Measurements from ENCODE around the gene CYB561D2.
A peak's percentile ranks its signal among the peaks of the same experiment; 100 is the strongest.

CYB561D2 gene

DNA sequence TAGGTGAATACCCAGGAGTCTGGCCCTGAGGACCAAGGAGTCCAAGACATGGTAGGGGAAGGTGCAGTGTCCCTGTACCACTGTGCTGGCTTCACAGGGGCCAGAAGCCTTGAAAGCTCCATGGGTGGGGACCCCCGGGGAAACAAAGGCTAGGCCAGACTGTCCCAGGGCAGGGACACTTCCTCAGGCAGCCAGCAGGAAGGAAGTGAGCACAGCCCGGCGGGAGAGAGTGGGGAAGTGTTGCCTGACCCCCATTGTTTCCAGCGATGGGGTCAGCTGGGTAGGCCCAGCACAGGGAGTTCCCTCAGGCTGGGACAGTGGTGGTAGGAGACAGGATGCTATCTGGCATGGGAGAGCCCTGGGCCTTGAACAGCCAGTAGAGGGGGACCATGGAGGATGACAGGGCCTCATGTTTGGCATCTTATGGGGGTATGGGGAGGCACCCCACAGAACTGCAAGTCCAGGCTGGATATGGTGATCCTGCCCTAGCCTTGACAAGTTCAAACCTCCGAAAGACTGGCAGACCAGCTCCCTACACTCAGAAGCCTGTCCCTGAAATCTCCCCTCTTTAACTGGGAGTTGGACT lies 27.0 kb upstream of the CYB561D2 start:
- no peak for DNase-seq (ENCODE audit: low read depth)

GRCh38 chr3:50324351-50325112 lies 26.1 kb upstream of the CYB561D2 start:
- peak; percentile 65 for DNase-seq (ENCODE audit: low read depth)

DNA sequence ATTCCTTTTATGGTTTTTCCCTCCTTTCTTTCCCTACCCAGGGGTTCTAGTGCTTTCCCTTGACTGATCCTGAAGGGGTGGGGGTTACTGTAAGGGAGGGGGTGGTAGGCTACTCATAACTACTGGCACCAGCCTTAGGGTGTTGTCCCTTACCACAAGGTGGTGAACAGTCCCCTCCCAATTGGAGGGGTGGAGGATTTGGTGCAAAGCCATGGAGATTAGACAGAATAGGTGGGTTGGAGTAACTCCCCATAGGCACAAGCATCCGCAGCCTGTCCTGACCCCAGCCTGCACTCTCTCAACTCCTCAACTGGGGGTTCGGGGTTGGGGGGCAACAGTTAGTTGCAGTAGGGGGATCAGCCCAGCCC lies 25.6 kb upstream of the CYB561D2 start:
- DNase-seq (ENCODE audit: low read depth), result no peak

GRCh38 chr3:50325497-50326181 lies 25.0 kb upstream of the CYB561D2 start:
- no peak for DNase-seq (ENCODE audit: low read depth)

GRCh38 chr3:50326182-50326541 lies 24.5 kb upstream of the CYB561D2 start:
- DNase-seq (ENCODE audit: low read depth), result no peak

GRCh38 chr3:50327129-50327528 lies 23.5 kb upstream of the CYB561D2 start:
- no peak for DNase-seq (ENCODE audit: low read depth)

DNA sequence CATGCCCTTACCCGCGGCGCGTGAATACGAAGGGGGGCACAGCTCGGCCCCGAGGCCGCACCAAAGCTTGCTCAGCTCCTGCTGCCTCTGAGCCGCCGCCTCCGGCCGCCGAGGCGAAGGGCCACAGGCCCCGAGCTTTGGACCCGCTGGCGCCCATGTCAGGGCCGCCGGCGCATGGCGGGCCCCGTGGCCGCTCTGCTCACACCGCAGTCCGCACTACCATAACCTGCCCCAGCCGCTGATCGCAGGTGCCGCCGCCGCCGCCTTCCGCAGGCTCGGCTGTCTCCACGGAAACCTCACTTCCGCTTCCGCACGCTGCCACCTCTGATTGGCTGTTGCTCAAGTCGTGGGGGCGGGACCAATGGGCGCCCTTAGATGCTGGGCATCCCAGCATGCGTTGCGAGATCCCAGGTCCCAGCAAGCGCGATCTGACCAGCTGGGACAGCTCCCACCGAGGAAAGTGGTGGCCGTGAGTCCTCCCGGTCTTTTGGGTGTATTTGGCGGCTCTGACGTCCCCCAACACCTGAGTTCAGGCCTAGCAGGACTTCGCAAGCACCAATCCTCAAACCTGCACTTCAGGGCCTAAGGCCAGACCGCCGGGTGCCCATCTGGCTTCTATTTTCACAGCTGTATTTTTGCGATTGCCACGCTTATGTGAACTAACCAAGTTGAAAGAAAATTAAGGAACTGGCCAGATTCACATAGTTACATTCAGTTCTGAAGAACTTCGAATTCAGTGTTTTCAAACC lies 22.5 kb upstream of the CYB561D2 start, which contains the start of gene TUSC2:
Gene TUSC2 (minus strand): TSS at position 281 of the 749 bp plus-strand sequence. CDS start 124 bp downstream, at position 157.
- DNase-seq (ENCODE audit: low read depth), result peak; percentile 97

DNA sequence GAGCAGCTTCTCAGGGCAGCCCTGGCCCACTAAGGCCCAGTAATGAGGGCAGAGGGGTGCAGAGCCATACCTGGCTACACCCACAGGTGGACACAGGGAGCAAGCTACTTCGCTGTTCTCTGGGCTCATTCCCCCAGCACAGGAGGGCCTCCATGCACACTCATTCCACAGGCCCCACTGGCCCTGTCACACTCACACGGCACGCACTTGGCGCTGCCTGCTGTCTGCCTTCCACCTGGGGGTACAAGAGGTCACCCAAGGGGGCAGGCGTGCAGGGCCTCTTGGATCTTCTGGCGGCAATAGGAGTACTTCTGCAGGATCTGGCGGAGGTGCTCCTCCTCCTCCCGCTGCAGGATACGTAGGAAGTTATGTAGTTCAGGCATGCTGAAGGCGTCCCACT lies 20.3 kb upstream of the CYB561D2 start:
- DNase-seq (ENCODE audit: low read depth), result no peak

DNA sequence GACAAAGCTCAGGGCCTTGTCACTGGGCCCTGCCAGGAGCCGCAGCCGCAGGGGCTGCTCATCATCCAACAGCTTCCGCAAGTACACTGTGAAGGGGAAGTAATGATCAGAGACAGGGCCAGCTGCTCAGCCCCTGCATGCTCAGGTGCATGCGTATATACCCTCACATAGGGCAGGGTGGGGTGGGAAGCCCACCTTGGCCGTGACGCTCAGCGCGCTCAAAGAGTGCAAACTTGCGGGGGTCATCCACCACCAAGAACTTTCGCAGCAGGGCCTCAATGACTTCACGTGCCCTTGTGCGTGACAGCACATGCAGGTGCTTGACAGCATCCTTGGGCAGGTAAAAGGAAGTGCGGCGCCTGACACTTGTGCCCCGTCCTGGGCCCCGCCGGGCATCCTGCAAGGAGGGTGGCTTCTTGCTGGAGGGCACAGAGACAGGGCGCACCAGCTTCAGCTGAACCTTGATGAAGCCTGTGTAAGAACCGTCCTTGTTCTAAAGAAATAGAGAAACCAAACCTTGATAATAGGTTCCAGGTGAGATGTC lies 19.2 kb upstream of the CYB561D2 start:
- no peak for DNase-seq (ENCODE audit: low read depth)

DNA sequence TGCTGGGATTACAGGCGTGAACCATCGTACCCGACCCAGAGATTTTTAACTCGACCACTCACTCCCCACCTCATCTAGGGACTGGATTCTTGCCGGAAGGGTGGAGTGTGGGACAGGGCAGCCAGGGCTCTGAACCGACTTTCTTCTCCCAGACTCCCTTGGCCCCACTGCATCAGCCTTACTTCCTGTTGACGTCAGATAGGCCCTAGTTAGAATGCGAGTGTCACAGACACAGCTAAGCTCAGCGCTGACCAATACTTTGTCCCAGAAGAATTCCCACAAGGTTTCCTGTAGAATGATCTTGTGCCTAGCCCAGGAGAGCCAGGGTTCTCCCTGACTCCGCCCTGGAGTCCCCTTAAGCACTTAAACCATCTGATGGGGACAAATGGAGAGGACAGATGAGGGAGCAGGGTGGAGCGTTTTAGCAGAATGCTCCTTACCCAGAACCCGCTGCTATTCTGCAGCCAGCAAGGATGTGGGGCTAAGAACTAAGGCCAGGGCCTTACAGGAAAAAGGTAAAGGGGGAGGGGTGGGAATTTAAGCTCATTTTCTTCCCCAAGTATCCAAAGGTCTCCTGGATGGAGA lies 16.8 kb upstream of the CYB561D2 start:
- DNase-seq (ENCODE audit: low read depth), result peak; percentile 87

GRCh38 chr3:50334339-50335075 lies 16.2 kb upstream of the CYB561D2 start:
- DNase-seq (ENCODE audit: low read depth), result no peak

DNA sequence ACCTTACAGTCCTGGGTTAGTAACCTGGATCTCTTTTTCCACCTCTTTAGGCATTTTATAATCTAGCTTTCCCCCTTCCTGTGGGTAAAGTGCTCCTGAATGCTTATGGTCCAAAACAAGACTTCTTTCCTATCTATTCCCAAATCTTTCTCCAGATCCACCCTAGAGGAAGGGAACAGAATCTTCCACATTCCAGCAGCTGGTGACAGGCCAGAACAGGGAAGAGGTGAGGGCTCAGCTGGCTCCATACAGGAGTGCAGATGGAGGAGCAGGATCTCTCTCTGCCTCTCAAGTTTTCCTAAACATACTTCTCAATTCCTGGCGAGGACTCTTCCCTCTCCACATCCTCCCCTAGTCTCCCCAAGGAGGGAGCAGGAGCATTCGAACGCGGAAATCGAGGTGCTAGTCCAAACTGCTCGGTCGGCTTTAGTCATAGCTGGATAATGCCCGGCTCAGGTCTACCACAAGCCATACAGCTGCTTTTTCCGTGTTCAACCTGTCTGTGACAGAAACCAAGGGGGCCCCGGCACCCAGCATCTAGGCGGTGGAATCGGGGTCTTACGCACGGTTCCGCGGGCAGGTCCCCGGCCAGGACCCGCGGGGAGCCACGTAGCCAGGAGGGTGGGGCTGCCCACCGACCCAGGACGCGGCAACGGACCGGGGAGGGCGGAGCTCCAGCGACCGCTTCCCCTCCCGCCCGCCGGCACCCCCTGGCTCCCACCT lies 14.0 kb upstream of the CYB561D2 start:
- DNase-seq (ENCODE audit: low read depth), result peak; percentile 47

DNA sequence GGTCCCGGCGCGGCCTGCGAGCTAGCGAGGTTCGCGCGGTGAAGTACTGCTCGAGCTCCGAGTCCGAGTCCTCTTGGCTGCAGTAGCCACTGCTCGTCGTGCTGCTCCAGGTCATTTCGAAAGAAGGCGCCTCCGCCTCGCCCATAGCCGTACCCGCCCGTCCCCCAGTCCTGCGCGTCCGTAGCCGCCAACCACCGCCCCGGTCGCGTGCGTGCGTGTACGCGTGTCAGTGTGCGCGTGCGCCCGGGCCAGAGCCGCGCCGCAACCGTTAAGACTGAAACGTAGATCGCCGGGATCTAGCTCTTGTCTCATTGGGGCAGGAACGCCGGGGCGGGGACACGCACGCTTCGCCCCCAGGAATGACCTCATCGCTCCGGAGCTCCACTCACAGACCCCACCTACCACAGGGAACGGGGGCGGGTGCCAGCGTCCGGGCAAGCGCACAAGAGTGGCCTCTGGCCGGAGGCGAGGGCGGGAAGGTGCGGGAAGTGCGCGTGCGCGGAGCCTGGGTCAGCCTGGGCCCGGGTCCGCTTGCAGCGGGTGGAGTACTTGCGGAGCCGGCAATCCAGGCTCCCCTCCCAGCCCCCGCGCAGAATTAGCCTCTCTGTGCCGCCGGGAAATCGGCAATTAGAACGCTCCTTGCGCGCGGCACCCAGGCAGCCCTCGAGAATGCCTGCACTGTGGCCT lies 13.3 kb upstream of the CYB561D2 start:
- DNase-seq (ENCODE audit: low read depth), result peak; percentile 100

DNA sequence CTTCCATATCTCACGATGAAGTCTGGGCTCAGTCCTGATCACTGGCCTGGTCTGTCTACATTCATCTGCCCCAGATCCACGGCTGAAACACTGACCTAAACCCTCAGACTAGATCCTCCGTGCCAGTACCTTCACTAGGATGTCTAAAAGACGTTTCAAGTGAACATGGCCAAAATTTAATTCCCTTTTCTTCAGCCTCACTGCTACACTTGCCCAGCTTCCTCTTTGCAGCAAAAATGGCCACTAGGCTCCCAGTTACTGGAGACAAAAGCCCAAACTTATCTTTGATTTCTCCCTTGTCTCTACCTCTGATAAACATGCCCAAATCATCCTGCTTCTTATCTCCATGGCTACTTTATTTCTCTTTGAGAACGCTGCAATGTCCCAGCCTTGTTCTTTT lies 11.7 kb upstream of the CYB561D2 start:
- DNase-seq (ENCODE audit: low read depth), result no peak

GRCh38 chr3:50339485-50340146 lies 11.0 kb upstream of the CYB561D2 start:
- peak; percentile 62 for DNase-seq (ENCODE audit: low read depth)

DNA sequence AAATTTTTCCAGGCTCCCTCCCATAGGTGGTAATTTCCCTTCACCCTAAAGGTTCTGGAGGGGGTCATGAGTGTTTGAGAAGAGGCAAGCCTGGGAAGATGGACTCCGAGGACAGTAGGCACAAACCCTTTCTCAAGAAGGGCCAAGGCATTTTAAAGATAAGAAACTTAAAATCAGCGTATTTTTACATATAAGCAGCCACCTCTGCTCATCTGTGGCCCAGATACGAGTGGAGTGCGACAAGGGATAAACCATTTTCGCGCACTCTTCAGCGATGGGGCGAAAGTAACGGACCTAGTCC lies 10.6 kb upstream of the CYB561D2 start:
- DNase-seq (ENCODE audit: low read depth), result no peak

- peak; percentile 60 for DNase-seq (ENCODE audit: low read depth)
Observed at GRCh38 chr3:50340448-50341329, 10.0 kb upstream of the CYB561D2 start, which contains the start of gene RASSF1. Gene RASSF1, minus strand, starts transcription at chr3:50340836. Its CDS starts 31 bp downstream, at chr3:50340805.

DNA sequence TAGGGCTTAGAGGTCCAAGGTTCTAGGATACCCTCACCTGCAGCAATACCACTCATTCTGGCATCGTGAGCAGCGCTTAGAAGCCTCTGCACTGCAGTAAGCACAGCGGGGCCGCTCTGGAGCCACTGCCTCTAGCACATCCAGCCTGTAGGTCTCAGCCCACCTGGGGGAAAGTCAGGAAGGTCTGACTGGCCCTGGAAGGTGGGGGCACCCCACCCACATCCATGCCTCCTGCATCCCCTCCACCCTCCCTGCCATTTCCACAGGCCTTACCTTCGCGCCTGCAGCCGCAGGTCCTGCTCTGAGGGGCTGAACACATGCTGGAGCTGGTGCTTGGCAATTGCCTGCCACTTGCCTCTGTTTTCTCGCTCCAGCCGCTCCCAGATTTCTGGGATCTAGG lies 9.1 kb upstream of the CYB561D2 start:
- DNase-seq (ENCODE audit: low read depth), result no peak
